Keratinocyte (primary cell): ENCODE data around the gene CYTH2. TPM values are rescaled to one million over a fixed set of nuclear protein-coding genes. Genes with fewer than 3 reads are reported as not detected.

ENCODE experiments used
- DNase-seq: peaks from one replicate; pipeline ENCODE4 v3.0.0-alpha.2; 2011; ENCODE audit warnings: low read depth, missing footprints, low spot score
- FAIRE-seq: peaks from 2 replicates; lab custom pipeline; 2011; peaks lifted over from hg19 to GRCh38; lab: Jason Lieb, UNC
- H2AFZ ChIP-seq: 2 replicates; pipeline ENCODE4 v1.6.0; 2012; ENCODE audit warnings: low read length, control low read depth, inconsistent platforms; ENCODE audit not compliant: control insufficient read depth
- H3K27ac ChIP-seq: 2 replicates; pipeline ENCODE4 v1.5.1; 2011; ENCODE audit warnings: low read length; ENCODE audit not compliant: control insufficient read depth, insufficient read depth
- H3K27me3 ChIP-seq: 3 replicates; pipeline ENCODE4 v1.6.0; 2011; ENCODE audit warnings: low read length; ENCODE audit not compliant: control insufficient read depth, insufficient read depth; ENCODE audit errors: extremely low read depth
- H3K36me3 ChIP-seq, 2 experiments: 2 replicates in 1 of 2; 3 replicates in 1 of 2; pipeline ENCODE4 v1.5.1; 2011; ENCODE audit warnings: low read length in 2 of 2, mild to moderate bottlenecking in 1 of 2; ENCODE audit not compliant: control insufficient read depth in 2 of 2, insufficient read depth in 2 of 2; ENCODE audit errors: extremely low read depth in 1 of 2
- H3K4me1 ChIP-seq: 3 replicates; pipeline ENCODE4 v1.5.1; 2011; ENCODE audit warnings: low read length; ENCODE audit not compliant: control insufficient read depth, insufficient read depth; ENCODE audit errors: extremely low read depth
- H3K4me2 ChIP-seq: 3 replicates; pipeline ENCODE4 v1.6.0; 2011; ENCODE audit warnings: low read depth, low read length; ENCODE audit not compliant: control insufficient read depth, insufficient read depth; ENCODE audit errors: extremely low read depth
- H3K4me3 ChIP-seq, 3 experiments: fragments of 200-600 bp in 1 of 3; sonication (generic) in 1 of 3; 2 replicates in 2 of 3; 3 replicates in 1 of 3; pipeline ENCODE4 v1.5.1; 2011 to 2016; ENCODE audit warnings: low read length in 3 of 3, mild to moderate bottlenecking in 3 of 3, control low read depth in 2 of 3, inconsistent platforms in 1 of 3, low read depth in 1 of 3, mixed read lengths in 1 of 3, mixed run types in 1 of 3, moderate library complexity in 1 of 3; ENCODE audit not compliant: control insufficient read depth in 2 of 3, insufficient read depth in 2 of 3; ENCODE audit errors: extremely low read depth in 1 of 3
- H3K79me2 ChIP-seq: 2 replicates; pipeline ENCODE4 v1.6.0; 2012; ENCODE audit warnings: low read length; ENCODE audit not compliant: control insufficient read depth, insufficient read depth
- H3K9ac ChIP-seq: 3 replicates; pipeline ENCODE4 v1.6.0; 2011; ENCODE audit warnings: low read length; ENCODE audit not compliant: control insufficient read depth, insufficient read depth; ENCODE audit errors: extremely low read depth
- H3K9me1 ChIP-seq: 3 replicates; pipeline ENCODE4 v1.6.0; 2011; ENCODE audit warnings: low read length; ENCODE audit not compliant: control insufficient read depth, insufficient read depth; ENCODE audit errors: extremely low read depth
- H3K9me3 ChIP-seq: 2 replicates; pipeline ENCODE4 v1.5.1; 2012; ENCODE audit warnings: low read depth, low read length; ENCODE audit not compliant: control insufficient read depth
- H4K20me1 ChIP-seq: 3 replicates; pipeline ENCODE4 v1.6.0; 2011; ENCODE audit warnings: low read length; ENCODE audit not compliant: control insufficient read depth, insufficient read depth; ENCODE audit errors: extremely low read depth
- EZH2 ChIP-seq: IDR thresholded peaks from one replicate; pipeline ENCODE4 v1.6.1; 2012; ENCODE audit warnings: inconsistent platforms, mild to moderate bottlenecking, low read length, moderate library complexity
- dilution Hi-C: fragments of 300-500 bp; cut with MboI; formaldehyde crosslinking; loops from one replicate; pipeline ENCODE4 v1.7.0; 2020; ENCODE audit warnings: low sequenced_read_pairs; ENCODE audit not compliant: extremely low pct_ligation_motif_present
- polyA plus RNA-seq, 5 experiments: library from polyadenylated mRNA; depleted of rRNA in 3 of 5; stranded (reverse) in 3 of 5; stranded (forward) in 1 of 5; unstranded in 1 of 5; fragments of >200 nt; gene quantifications; 1 replicate in 1 of 5; 2 replicates in 3 of 5; 3 replicates in 1 of 5; pipeline versions ENCODE4 v1.2.1 to v1.2.3, GENCODE V29; 2011 to 2012; ENCODE audit warnings: missing spikeins in 2 of 5, low read depth in 1 of 5, low replicate concordance in 1 of 5
- TF ChIP-seq, protein P1 (sequence below), 3 experiments: IDR thresholded peaks in 1 of 3; conservative IDR thresholded peaks in 1 of 3; optimal IDR thresholded peaks in 1 of 3; 2 replicates in 2 of 3; 3 replicates in 1 of 3; pipeline versions ENCODE3 to v1.5.1; 2011; ENCODE audit warnings: low read length in 3 of 3, mild to moderate bottlenecking in 3 of 3, moderate library complexity in 2 of 3, control low read depth in 1 of 3, inconsistent platforms in 1 of 3; ENCODE audit not compliant: insufficient read depth in 2 of 3; ENCODE audit errors: extremely low read depth in 1 of 3

The CYTH2 gene
- polyA plus RNA-seq, 1 donor (not counting 4 experiments of a cell fraction or from before 2014, with no cell fraction given): 27.0 TPM

DNA sequence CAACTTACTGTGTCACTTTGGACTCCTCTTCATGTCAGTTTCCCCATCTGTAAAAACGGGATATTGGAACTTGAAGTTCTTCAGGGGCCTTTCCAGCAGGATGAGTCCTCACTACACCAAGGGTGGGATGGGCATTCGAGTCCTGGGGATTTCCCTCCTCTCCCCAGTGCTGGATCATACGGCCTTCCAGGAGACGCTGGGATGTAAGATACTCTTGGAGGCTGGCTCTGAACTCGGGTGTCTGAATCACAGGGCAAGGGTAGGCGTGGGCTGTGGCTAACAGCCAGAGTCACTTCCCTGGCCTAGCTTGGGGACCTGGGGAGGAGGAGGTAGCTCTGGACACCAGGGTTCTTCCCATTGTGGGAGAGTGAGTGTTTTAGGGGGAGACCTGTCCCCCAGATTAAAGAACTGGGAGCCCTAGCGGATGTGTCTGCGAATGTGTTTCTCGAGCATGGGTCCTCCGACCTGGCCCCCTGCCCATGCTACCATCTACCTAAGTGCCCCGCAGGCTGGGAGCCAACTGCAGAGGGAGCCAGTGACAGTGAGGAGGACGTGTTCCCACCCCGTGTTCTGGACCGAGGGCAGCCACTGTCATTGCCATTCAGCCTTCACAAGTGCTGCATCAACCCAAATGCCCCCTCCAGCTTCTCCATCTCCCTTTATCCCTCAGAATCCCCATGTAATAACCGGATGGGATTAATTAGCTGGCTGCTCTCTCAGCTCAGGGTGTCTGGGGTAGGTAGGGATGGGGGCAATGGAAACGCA is 2.4 kb upstream of the CYTH2 start:
- Histone ChIP-seq H3K79me2 (peaks cover 14% of the 10 kb centered on the region), H3K9me1 (no peaks in the 10 kb centered on the region), H3K4me3 (no peak overlapping the region), H3K36me3 (peaks cover 13 to 14% of the 10 kb centered on the region in 2 experiments), H3K4me1 (peaks cover 10% of the 10 kb centered on the region), H3K27me3 (no peaks in the 10 kb centered on the region), H3K27ac (no peak overlapping the region), H4K20me1 (peaks cover under 1% of the 10 kb centered on the region), H3K9me3 (no peaks in the 10 kb centered on the region), H3K9ac (no peak overlapping the region), H3K4me2 (no peak overlapping the region), H2AFZ (no peak overlapping the region)
- TF ChIP-seq EZH2: no peak
- TF ChIP-seq, protein P1, sequence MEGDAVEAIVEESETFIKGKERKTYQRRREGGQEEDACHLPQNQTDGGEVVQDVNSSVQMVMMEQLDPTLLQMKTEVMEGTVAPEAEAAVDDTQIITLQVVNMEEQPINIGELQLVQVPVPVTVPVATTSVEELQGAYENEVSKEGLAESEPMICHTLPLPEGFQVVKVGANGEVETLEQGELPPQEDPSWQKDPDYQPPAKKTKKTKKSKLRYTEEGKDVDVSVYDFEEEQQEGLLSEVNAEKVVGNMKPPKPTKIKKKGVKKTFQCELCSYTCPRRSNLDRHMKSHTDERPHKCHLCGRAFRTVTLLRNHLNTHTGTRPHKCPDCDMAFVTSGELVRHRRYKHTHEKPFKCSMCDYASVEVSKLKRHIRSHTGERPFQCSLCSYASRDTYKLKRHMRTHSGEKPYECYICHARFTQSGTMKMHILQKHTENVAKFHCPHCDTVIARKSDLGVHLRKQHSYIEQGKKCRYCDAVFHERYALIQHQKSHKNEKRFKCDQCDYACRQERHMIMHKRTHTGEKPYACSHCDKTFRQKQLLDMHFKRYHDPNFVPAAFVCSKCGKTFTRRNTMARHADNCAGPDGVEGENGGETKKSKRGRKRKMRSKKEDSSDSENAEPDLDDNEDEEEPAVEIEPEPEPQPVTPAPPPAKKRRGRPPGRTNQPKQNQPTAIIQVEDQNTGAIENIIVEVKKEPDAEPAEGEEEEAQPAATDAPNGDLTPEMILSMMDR (optimal IDR thresholded peaks at IDR 0.05 in 1 of 3, IDR thresholded peaks at IDR 0.05 in 1 of 3, conservative IDR thresholded peaks at IDR 0.05 in 1 of 3; ENCODE audit: extremely low read depth in 1 of 3, insufficient read depth in 2 of 3, low read length in 3 of 3): no peak
- DNase-seq (no peak), FAIRE-seq (no peak)
- dilution Hi-C loops: no loop called here

DNA sequence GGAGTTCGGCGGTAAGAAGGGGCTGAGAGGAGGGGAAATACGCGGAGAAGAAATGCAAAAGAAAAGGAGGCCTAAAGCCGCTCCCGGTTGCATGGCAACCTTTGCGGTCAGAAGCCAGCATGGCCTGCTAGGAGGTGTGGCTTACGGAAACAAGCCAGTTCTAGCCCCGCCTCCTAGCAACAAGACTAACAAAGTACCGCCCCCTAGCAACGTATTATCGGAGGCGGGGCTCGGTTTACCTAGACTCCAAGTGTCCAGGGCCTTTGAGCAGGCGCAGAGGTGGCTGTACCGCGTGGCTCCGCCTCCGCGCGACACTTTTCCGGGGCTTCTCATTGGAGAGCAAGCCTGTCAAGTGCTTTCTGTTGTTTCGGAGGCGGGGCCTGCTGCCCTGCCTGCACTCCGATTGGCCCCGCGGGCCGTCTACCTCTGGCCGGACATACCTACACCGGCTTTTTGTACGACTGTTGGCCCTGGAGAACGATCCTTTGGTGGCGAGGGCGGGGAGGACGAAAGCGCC is 339 bp upstream of the CYTH2 start:
- peak; percentile 96 for FAIRE-seq
- dilution Hi-C loops: no loop called here
- Histone ChIP-seq H2AFZ (peak overlapping the region; percentile 85), H4K20me1 (peaks cover 5% of the 10 kb centered on the region), H3K4me2 (peak overlapping the region; percentile 87), H3K36me3 (peaks cover 29 to 33% of the 10 kb centered on the region in 2 experiments), H3K9me1 (no peaks in the 10 kb centered on the region), H3K9ac (peak overlapping the region; percentile 93), H3K4me3 (peak overlapping the region; percentile 75 to 87 (median 76)), H3K9me3 (no peaks in the 10 kb centered on the region), H3K4me1 (peaks cover 17% of the 10 kb centered on the region), H3K79me2 (peaks cover 16% of the 10 kb centered on the region), H3K27me3 (no peaks in the 10 kb centered on the region), H3K27ac (peak overlapping the region; percentile 92)
- no peak for TF ChIP-seq EZH2
- TF ChIP-seq, protein P1 (optimal IDR thresholded peaks at IDR 0.05 in 1 of 3, IDR thresholded peaks at IDR 0.05 in 1 of 3, conservative IDR thresholded peaks at IDR 0.05 in 1 of 3; ENCODE audit: extremely low read depth in 1 of 3, insufficient read depth in 2 of 3, low read length in 3 of 3): no peak
- DNase-seq: peak; percentile 99
